Measurements from ENCODE around the gene NUDT16.
"Not testable (repeated sequence)": the region's sequence is repeated elsewhere in the genome, so short reads cannot be mapped to it uniquely, and the experiment has no call there.

NUDT16 gene

GRCh38 chr3:131357275-131357674, 24.3 kb upstream of the NUDT16 start:
- Histone ChIP-seq H3K27ac (ENCODE audit: low read depth, low read length) (no peak overlapping the region), H3K27me3 (ENCODE audit: control insufficient read depth, insufficient read depth, low read length) (no peaks in the 10 kb centered on the region), H3K9me3 (ENCODE audit: control insufficient read depth, insufficient read depth, low read length) (no peaks in the 10 kb centered on the region), H3K4me1 (ENCODE audit: control insufficient read depth, insufficient read depth, low read length) (peaks cover 10% of the 10 kb centered on the region), H3K36me3 (ENCODE audit: control insufficient read depth, insufficient read depth, low read length) (no peaks in the 10 kb centered on the region), H3K4me3 (ENCODE audit: low read depth, low read length) (no peak overlapping the region), H3K9ac (ENCODE audit: low read depth, low read length) (no peak overlapping the region)

DNA sequence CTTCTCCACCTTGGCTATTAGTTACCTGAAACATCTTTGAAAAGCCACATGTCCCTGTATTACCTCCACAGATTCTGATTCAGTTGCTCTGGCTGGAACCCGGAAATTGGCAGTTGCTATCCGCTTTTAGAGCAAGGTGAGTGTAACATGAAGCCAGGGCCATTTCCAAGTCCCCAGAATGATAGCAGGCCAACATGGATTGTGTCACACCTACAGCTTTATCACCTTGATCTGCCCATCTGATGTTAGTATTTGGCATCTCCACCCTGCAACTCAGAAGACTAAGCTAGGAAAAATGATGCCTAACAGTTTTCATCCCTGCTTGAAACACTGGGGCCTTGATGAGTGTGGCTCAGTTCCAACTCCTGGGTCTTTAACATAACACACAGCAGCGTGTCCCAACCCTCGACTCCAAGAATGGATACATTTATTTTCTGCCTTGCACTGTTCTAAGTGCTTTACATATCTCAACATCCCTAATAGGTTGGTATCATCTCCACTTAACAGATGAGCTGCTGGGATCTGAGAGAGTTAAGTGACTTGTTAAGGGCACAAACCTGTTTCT, 21.3 kb upstream of the NUDT16 start:
- peaks cover 5% of the 10 kb centered on the region; the same call in 1 of the 2 replicates for H3K4me1 ChIP-seq (ENCODE audit: control insufficient read depth, insufficient read depth, low read length)
- H3K36me3 ChIP-seq (ENCODE audit: control insufficient read depth, insufficient read depth, low read length): peaks cover 4% of the 10 kb centered on the region; the same call in 1 of the 2 replicates
- no peaks in the 10 kb centered on the region for H3K9me3 ChIP-seq (ENCODE audit: control insufficient read depth, insufficient read depth, low read length)
- H3K4me3 ChIP-seq (ENCODE audit: low read depth, low read length): no peak overlapping the region
- no peak overlapping the region for H3K9ac ChIP-seq (ENCODE audit: low read depth, low read length)
- no peaks in the 10 kb centered on the region for H3K27me3 ChIP-seq (ENCODE audit: control insufficient read depth, insufficient read depth, low read length)
- no peak overlapping the region for H3K27ac ChIP-seq (ENCODE audit: low read depth, low read length)

DNA sequence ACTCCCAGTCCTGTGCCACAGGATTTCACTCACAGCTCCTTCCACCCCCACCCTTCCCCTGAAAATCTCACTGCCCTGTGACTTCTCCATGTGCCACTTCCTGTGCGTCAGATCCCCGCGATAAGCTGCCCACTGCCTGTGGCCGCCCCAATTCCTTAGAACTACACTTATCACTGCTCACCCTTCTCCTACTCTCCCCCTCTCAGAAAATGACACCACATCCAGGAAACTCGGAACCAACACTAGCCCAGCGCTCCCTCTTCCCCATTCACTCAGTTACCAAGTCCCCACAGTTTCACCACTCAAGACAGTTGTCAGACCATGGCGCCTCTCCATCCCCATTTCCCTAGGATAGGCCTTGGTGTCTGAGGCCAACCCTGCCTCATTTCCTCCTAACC, 20.5 kb upstream of the NUDT16 start:
- H3K27ac ChIP-seq (ENCODE audit: low read depth, low read length); H3K27me3 ChIP-seq (ENCODE audit: control insufficient read depth, insufficient read depth, low read length); H3K9ac ChIP-seq (ENCODE audit: low read depth, low read length); H3K36me3 ChIP-seq (ENCODE audit: control insufficient read depth, insufficient read depth, low read length); H3K9me3 ChIP-seq (ENCODE audit: control insufficient read depth, insufficient read depth, low read length); H3K4me1 ChIP-seq (ENCODE audit: control insufficient read depth, insufficient read depth, low read length): not testable (repeated sequence)
- H3K4me3 ChIP-seq (ENCODE audit: low read depth, low read length): peak overlapping the region; percentile 75

GRCh38 chr3:131361464-131362421, 19.8 kb upstream of the NUDT16 start:
- H3K36me3 ChIP-seq (ENCODE audit: control insufficient read depth, insufficient read depth, low read length): peaks cover 4% of the 10 kb centered on the region; the same call in 1 of the 2 replicates
- peak overlapping the region; percentile 75 for H3K4me3 ChIP-seq (ENCODE audit: low read depth, low read length)
- peaks cover 5% of the 10 kb centered on the region; the same call in 1 of the 2 replicates for H3K4me1 ChIP-seq (ENCODE audit: control insufficient read depth, insufficient read depth, low read length)
- H3K27me3 ChIP-seq (ENCODE audit: control insufficient read depth, insufficient read depth, low read length): no peaks in the 10 kb centered on the region
- H3K9ac ChIP-seq (ENCODE audit: low read depth, low read length): peak overlapping the region; percentile 91
- peak overlapping the region; percentile 55 for H3K27ac ChIP-seq (ENCODE audit: low read depth, low read length)
- 0 out of 2 replicates have a peak, but pooled peaks cover 4% of the 10 kb centered on the region for H3K9me3 ChIP-seq (ENCODE audit: control insufficient read depth, insufficient read depth, low read length)

DNA sequence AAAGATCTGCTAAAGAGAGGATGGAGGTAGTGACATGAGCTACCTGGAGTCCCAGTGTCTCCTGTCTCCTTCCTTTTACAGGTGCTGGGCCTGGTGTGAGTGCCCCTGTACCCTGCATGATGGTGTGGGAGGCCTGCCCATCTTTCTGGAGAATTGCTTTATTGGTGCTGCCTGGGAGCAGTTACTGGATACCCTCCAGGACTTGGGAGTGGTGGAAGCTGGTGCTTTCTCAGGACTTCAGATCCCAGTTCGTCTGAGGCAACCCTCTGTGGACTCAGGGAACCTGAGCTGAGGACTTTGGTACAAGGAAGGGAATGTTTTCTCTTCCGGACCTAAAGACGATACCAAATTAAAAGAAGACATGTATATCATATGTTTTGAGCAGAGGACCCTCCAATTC, 18.3 kb upstream of the NUDT16 start:
- Histone ChIP-seq H3K4me3 (ENCODE audit: low read depth, low read length) (no peak overlapping the region), H3K9me3 (ENCODE audit: control insufficient read depth, insufficient read depth, low read length) (0 out of 2 replicates have a peak, but pooled peaks cover 14% of the 10 kb centered on the region), H3K27ac (ENCODE audit: low read depth, low read length) (no peak overlapping the region), H3K27me3 (ENCODE audit: control insufficient read depth, insufficient read depth, low read length) (no peaks in the 10 kb centered on the region), H3K4me1 (ENCODE audit: control insufficient read depth, insufficient read depth, low read length) (peaks cover 5% of the 10 kb centered on the region; the same call in 1 of the 2 replicates), H3K36me3 (ENCODE audit: control insufficient read depth, insufficient read depth, low read length) (peaks cover 4% of the 10 kb centered on the region; the same call in 1 of the 2 replicates), H3K9ac (ENCODE audit: low read depth, low read length) (no peak overlapping the region)

DNA sequence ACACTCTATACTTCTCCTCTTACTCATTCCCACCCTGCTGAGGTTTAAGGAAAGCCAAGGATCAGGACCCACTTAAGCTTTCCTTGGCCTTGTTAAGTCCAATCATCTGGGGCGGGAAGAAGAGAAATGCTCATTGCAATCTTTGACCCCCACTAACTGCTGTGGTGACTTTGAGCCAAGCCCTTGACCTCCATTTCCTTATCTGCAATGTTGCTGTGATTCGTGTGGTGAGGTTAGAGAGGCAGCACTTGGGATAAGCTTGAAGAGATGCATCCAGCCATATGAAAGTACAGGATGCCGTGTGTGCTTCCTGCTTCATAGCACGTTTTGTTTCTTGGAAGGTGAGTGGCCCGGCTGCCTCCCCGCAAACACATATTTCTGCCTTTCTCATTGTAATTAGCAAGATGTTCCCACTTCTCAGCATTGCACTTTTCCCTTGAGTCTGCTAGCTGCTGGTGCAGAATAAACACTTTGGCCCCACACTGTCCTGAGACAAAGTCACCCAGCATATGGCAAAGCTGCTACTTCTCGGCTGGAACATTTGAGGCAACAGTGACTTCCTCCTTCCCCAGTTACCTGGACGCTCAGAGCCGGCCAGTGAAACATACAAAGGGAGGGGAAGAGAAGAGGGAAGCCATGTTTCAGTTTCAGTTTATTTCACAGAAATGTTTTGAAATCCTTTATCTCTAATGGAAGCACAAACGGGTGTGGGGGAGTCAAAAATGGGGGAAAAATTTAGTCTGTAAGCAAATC, 10.5 kb upstream of the NUDT16 start:
- H3K36me3 ChIP-seq (ENCODE audit: control insufficient read depth, insufficient read depth, low read length): peaks cover 2% of the 10 kb centered on the region; the same call in 1 of the 2 replicates
- H3K9ac ChIP-seq (ENCODE audit: low read depth, low read length): no peak overlapping the region
- no peak overlapping the region for H3K4me3 ChIP-seq (ENCODE audit: low read depth, low read length)
- H3K9me3 ChIP-seq (ENCODE audit: control insufficient read depth, insufficient read depth, low read length): 0 out of 2 replicates have a peak, but pooled peaks cover 14% of the 10 kb centered on the region
- no peaks in the 10 kb centered on the region for H3K27me3 ChIP-seq (ENCODE audit: control insufficient read depth, insufficient read depth, low read length)
- no peaks in the 10 kb centered on the region for H3K4me1 ChIP-seq (ENCODE audit: control insufficient read depth, insufficient read depth, low read length)
- H3K27ac ChIP-seq (ENCODE audit: low read depth, low read length): no peak overlapping the region

DNA sequence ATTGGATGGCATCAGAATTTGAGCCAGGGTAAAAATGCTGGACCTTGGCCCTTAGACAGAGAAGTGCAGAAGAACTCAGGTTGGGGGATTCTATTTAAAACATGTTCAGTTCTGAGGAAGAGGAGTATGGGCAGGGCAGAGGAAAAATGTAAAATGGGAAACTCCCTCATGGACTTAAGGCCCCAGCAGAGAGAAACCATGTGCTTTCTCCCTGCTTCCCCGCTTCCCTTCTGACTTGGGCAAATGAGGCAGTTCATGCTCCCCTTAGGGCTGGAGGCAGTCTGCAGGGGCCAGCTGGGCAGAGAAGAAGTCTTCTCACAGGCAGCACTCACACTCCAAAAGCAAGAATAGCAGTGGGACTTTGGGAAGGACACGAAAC, 9.9 kb upstream of the NUDT16 start:
- 0 out of 2 replicates have a peak, but pooled peaks cover 10% of the 10 kb centered on the region for H3K9me3 ChIP-seq (ENCODE audit: control insufficient read depth, insufficient read depth, low read length)
- H3K27ac ChIP-seq (ENCODE audit: low read depth, low read length): no peak overlapping the region
- no peak overlapping the region for H3K9ac ChIP-seq (ENCODE audit: low read depth, low read length)
- H3K36me3 ChIP-seq (ENCODE audit: control insufficient read depth, insufficient read depth, low read length): peaks cover 2% of the 10 kb centered on the region; the same call in 1 of the 2 replicates
- no peak overlapping the region for H3K4me3 ChIP-seq (ENCODE audit: low read depth, low read length)
- no peaks in the 10 kb centered on the region for H3K27me3 ChIP-seq (ENCODE audit: control insufficient read depth, insufficient read depth, low read length)
- no peaks in the 10 kb centered on the region for H3K4me1 ChIP-seq (ENCODE audit: control insufficient read depth, insufficient read depth, low read length)

DNA sequence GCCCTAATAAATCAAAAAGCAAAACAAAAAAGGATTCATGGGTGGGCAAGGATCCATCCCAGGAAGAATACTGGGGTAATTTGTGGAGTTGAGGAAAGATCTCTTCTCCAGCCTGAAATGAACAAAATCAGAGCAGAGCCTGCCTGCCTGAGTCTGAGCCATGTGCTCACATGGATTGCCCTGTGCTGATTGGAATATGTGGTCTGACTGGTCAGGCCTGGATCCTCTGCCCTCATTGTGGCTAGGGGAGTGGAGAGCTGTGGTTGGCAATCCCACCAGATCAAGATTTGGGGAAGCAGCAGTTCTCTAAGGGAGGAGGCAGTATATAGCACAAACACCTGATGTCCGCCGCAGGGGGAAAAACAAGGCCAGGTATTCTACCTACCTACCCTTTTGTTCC, 6.8 kb upstream of the NUDT16 start:
- H3K27me3 ChIP-seq (ENCODE audit: control insufficient read depth, insufficient read depth, low read length): no peaks in the 10 kb centered on the region
- peaks cover 2% of the 10 kb centered on the region; the same call in 1 of the 2 replicates for H3K36me3 ChIP-seq (ENCODE audit: control insufficient read depth, insufficient read depth, low read length)
- 0 out of 2 replicates have a peak, but pooled peaks cover 4% of the 10 kb centered on the region for H3K4me1 ChIP-seq (ENCODE audit: control insufficient read depth, insufficient read depth, low read length)
- H3K9me3 ChIP-seq (ENCODE audit: control insufficient read depth, insufficient read depth, low read length): no peaks in the 10 kb centered on the region
- H3K27ac ChIP-seq (ENCODE audit: low read depth, low read length): no peak overlapping the region
- H3K9ac ChIP-seq (ENCODE audit: low read depth, low read length): no peak overlapping the region
- H3K4me3 ChIP-seq (ENCODE audit: low read depth, low read length): no peak overlapping the region

DNA sequence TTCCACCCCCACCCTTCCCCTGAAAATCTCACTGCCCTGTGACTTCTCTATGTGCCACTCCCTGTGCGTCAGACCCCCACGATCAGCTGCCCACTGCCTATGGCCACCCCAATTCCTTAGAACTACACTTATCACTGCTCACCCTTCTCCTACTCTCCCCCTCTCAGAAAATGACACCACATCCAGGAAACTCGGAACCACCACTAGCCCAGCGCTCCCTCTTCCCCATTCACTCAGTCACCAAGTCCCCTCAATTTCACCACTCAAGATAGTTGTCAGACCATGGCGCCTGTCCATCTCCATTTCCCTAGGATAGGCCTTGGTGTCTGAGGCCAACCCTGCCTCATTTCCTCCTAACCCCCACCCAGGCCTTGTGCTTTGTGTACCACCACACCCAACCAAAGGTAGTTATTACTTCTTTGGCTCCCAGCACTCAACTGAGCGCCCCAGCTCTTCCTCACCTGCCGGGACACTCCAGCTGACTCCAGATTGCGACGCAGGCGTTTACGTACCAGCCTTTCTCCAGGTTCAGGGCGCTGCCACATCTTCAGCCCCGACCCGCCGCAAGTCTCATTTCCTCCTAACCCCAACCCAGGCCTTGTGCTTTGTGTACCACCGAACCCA, 641 bp upstream of the NUDT16 start:
- H3K27me3 ChIP-seq (ENCODE audit: control insufficient read depth, insufficient read depth, low read length); H3K9me3 ChIP-seq (ENCODE audit: control insufficient read depth, insufficient read depth, low read length); H3K4me1 ChIP-seq (ENCODE audit: control insufficient read depth, insufficient read depth, low read length); H3K27ac ChIP-seq (ENCODE audit: low read depth, low read length): not testable (repeated sequence)
- Histone ChIP-seq H3K36me3 (ENCODE audit: control insufficient read depth, insufficient read depth, low read length) (peaks cover 19% of the 10 kb centered on the region), H3K4me3 (ENCODE audit: low read depth, low read length) (peak overlapping the region; percentile 85), H3K9ac (ENCODE audit: low read depth, low read length) (peak overlapping the region; percentile 54)

- H3K36me3 ChIP-seq (ENCODE audit: control insufficient read depth, insufficient read depth, low read length): peaks cover 25% of the 10 kb centered on the region
- H3K4me3 ChIP-seq (ENCODE audit: low read depth, low read length): no peak overlapping the region
- H3K4me1 ChIP-seq (ENCODE audit: control insufficient read depth, insufficient read depth, low read length): no peaks in the 10 kb centered on the region
- H3K9me3 ChIP-seq (ENCODE audit: control insufficient read depth, insufficient read depth, low read length): no peaks in the 10 kb centered on the region
- H3K27ac ChIP-seq (ENCODE audit: low read depth, low read length): no peak overlapping the region
- H3K9ac ChIP-seq (ENCODE audit: low read depth, low read length): no peak overlapping the region
- no peaks in the 10 kb centered on the region for H3K27me3 ChIP-seq (ENCODE audit: control insufficient read depth, insufficient read depth, low read length)
These were observed 5.0 kb downstream of the NUDT16 start for GRCh38 chr3:131386429-131387165.
